ENCODE measurements around the gene APOC3.

APOC3 gene

DNA sequence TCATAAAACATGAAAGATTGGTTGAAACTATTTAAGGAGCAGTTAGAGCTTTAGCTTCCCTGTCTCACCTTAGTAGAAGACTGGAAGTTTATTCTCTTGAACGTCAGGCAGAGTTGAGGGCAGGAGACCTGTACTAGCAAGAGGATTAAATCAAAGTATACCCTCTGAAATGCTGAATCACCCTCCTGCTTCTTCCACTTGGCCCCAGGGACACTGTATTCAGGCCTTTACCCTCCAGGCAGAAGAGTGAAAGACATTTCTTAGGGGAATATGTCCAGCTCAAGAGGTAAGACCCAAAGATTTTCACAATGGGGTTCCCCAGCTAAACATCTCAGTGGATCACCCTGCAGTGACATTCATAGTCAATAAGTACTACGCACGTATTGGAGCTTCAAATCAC, 18.5 kb upstream of the APOC3 start:
- Mint-ChIP-seq H3K4me1 (peaks cover 6% of the 10 kb centered on the region), H3K9me3 (no peaks in the 10 kb centered on the region), H3K27ac (ENCODE audit: low read depth) (no peak overlapping the region), H3K36me3 (ENCODE audit: insufficient read depth) (no peaks in the 10 kb centered on the region), H3K4me3 (no peak overlapping the region), H3K27me3 (no peaks in the 10 kb centered on the region)
- no peak for ATAC-seq (replicated peaks; ENCODE audit: extremely low read depth, poor library complexity, severe bottlenecking)
- DNase-seq (ENCODE audit: low spot score in 2 of 2): no peak

DNA sequence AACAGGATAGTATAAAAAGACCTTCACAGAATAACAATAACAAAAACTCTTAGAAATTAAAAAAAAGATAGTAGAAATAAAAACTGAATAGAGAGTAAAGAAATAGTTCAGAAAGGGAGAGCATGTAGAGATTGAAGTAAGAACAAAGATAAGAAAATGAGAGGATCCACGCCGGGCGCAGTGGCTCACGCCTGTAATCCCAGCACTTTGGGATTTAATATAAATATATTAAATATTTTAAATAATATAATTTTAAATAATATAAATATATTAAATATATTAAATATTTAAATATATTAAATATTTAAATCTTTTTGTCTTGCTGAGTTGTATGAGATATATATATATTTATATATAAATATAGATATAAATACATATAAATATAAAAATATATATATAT, 17.6 kb upstream of the APOC3 start:
- no peak overlapping the region for H3K4me3 Mint-ChIP-seq
- no peaks in the 10 kb centered on the region for H3K9me3 Mint-ChIP-seq
- DNase-seq (ENCODE audit: low spot score in 2 of 2) (no peak), ATAC-seq (replicated peaks; ENCODE audit: extremely low read depth, poor library complexity, severe bottlenecking) (no peak)
- H3K36me3 Mint-ChIP-seq (ENCODE audit: insufficient read depth): no peaks in the 10 kb centered on the region
- H3K27ac Mint-ChIP-seq (ENCODE audit: low read depth): no peak overlapping the region
- peaks cover 6% of the 10 kb centered on the region for H3K4me1 Mint-ChIP-seq
- H3K27me3 Mint-ChIP-seq: no peaks in the 10 kb centered on the region

DNA sequence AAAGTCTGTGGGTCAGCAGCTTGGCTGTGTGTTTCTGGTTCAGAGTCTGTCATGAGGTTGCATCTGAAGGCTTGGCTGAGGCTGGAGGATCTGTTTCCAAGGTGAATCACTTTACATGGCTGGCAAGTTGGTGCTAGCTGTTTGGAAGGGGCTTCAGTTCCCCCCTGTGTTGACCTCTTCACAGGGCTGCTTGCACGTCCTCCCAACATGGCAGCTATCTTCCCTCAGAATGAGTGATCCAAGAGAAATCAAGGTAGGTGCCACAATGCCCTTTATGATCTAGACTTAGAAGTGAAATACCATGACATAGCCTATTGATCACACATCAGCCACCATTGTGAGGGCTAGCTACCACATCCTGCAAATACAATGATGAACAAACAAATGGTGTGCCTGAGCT, 16.5 kb upstream of the APOC3 start:
- peaks cover 6% of the 10 kb centered on the region for H3K4me1 Mint-ChIP-seq
- no peak for ATAC-seq (replicated peaks; ENCODE audit: extremely low read depth, poor library complexity, severe bottlenecking)

DNA sequence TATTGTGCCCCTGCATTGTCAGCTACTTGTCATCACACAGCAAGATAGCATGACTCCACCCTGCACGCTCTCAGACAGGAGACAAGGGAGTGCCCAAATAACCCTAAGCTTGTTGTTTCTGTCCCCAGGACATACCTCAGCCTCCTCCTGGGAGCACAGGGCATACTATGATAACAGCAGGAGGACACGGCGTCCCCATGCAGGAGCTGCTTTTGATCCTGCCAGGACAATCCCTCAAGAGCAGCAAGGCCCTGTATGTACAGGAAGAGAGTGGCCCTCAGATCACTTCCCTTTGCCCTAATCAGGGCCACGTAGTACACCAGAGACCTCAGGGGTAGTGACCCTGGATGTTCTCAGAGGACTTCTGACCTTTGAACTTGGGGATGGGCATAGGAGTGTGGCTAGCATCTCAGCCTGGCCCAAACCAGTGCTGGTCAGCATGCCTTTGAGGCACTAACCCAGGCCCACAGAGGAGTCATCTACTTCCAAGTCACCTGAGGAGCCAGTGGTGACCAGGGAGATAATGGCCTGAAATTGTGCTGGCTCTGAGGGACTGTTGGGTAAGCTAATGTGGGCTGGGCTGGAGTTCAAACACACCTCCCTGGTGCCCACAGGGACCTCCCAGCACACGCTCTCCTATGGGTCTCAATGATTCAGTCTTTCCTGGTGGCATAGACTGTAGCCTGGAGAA, 15.8 kb upstream of the APOC3 start:
- no peaks in the 10 kb centered on the region for H3K9me3 Mint-ChIP-seq
- no peaks in the 10 kb centered on the region for H3K36me3 Mint-ChIP-seq (ENCODE audit: insufficient read depth)
- DNase-seq (ENCODE audit: low spot score in 2 of 2): no peak
- H3K27ac Mint-ChIP-seq (ENCODE audit: low read depth): no peak overlapping the region
- peaks cover 6% of the 10 kb centered on the region for H3K4me1 Mint-ChIP-seq
- no peak overlapping the region for H3K4me3 Mint-ChIP-seq
- no peak for ATAC-seq (replicated peaks; ENCODE audit: extremely low read depth, poor library complexity, severe bottlenecking)
- H3K27me3 Mint-ChIP-seq: no peaks in the 10 kb centered on the region

More for the DNA sequence above, 16.5 kb upstream of the APOC3 start:
- no peak overlapping the region for H3K4me3 Mint-ChIP-seq
- H3K27me3 Mint-ChIP-seq: no peaks in the 10 kb centered on the region
- H3K27ac Mint-ChIP-seq (ENCODE audit: low read depth): no peak overlapping the region
- H3K36me3 Mint-ChIP-seq (ENCODE audit: insufficient read depth): no peaks in the 10 kb centered on the region
- H3K9me3 Mint-ChIP-seq: no peaks in the 10 kb centered on the region
- DNase-seq (ENCODE audit: low spot score in 2 of 2): no peak

DNA sequence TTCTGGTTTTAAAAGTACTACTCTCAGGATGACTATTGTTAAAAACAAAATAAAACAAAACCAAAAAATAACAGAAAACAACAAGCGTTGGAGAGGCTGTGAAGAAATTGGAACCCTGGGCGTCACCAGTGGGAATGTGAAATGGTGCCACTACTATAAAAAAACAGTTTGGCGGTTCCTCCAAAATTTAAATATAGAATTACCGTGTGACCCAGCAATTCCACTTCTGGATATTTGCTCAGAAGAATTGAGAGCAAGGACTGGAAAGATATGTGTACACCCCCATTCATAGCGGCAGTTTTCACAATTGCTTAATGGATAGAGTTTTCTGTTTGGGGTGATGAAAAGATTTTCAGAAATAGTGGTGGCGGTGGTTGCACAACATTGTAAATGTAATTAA, 15.2 kb upstream of the APOC3 start:
- H3K4me3 Mint-ChIP-seq: no peak overlapping the region
- DNase-seq (ENCODE audit: low spot score in 2 of 2): no peak
- no peaks in the 10 kb centered on the region for H3K27me3 Mint-ChIP-seq
- H3K4me1 Mint-ChIP-seq: peaks cover 6% of the 10 kb centered on the region
- H3K36me3 Mint-ChIP-seq (ENCODE audit: insufficient read depth): no peaks in the 10 kb centered on the region
- no peak overlapping the region for H3K27ac Mint-ChIP-seq (ENCODE audit: low read depth)
- no peak for ATAC-seq (replicated peaks; ENCODE audit: extremely low read depth, poor library complexity, severe bottlenecking)
- H3K9me3 Mint-ChIP-seq: no peaks in the 10 kb centered on the region

DNA sequence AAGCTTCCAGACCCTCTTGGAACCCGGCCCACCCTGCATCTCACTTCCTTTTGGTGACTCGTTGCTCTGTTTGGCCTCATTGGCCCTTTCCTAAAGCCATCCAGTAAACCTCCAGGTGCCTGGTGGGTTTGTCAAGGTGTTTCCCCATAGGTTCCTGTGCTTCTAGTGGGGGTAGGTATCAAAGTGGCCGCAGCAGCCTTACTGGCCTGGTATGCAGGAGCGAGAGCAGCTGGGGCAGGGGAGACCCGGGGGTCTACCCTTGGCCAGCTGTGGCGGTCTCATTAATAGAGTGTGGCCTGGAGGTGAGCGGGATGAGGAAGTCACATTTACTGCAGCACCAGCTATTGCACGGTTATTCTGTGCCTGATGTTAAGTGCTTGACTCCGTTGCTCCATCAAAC, 10.7 kb upstream of the APOC3 start:
- H3K27ac Mint-ChIP-seq (ENCODE audit: low read depth): no peak overlapping the region
- DNase-seq (ENCODE audit: low spot score in 2 of 2) (no peak), ATAC-seq (replicated peaks; ENCODE audit: extremely low read depth, poor library complexity, severe bottlenecking) (no peak)
- H3K9me3 Mint-ChIP-seq: no peaks in the 10 kb centered on the region
- no peaks in the 10 kb centered on the region for H3K4me1 Mint-ChIP-seq
- no peak overlapping the region for H3K4me3 Mint-ChIP-seq
- no peaks in the 10 kb centered on the region for H3K36me3 Mint-ChIP-seq (ENCODE audit: insufficient read depth)
- no peaks in the 10 kb centered on the region for H3K27me3 Mint-ChIP-seq

DNA sequence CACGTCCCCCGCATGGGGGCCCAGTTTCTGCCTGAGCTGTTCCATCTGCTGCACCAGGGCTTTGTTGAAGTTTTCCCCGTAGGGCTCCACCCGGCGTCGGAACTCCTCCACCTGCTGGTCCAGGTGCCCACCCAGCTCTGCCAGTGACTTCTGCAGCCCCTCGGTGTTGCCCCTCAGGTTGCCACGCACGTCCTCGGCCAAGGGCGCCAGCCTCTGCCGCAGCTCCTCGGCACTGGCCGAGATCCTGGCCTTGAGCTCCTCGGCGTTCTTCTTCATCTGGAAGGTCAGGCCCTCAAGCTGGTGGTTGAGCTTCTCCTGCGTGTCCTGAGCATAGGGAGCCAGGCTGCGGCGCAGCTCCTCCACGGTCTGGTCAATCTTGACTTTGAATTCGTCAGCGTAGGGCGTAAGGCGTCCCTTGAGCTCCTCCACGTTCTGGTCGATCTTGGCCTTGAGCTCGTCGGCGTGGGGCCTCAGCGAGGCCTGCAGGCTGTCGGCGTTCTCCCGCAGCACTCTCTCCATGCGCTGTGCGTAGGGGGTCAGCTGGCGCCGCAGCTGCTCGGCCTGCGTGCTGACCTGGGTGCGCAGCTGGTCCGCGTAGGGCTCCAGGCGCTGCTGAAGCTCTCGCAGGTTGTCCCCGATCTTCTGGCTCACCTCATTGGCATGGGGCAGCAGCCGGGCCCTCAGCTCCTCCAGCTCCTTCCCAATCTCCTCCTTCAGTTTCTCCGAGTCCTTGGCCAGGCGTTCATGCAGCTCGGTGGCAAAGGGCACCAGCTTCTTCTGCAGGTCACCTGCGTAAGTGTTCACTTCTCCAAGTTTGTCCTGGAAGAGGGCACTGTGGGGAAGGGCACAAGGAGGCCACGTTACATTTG, 8.4 kb upstream of the APOC3 start:
- no peaks in the 10 kb centered on the region for H3K36me3 Mint-ChIP-seq (ENCODE audit: insufficient read depth)
- DNase-seq (ENCODE audit: low spot score in 2 of 2) (no peak), ATAC-seq (replicated peaks; ENCODE audit: extremely low read depth, poor library complexity, severe bottlenecking) (no peak)
- H3K4me1 Mint-ChIP-seq: no peaks in the 10 kb centered on the region
- no peaks in the 10 kb centered on the region for H3K9me3 Mint-ChIP-seq
- H3K27ac Mint-ChIP-seq (ENCODE audit: low read depth): no peak overlapping the region
- H3K4me3 Mint-ChIP-seq: no peak overlapping the region
- no peaks in the 10 kb centered on the region for H3K27me3 Mint-ChIP-seq

DNA sequence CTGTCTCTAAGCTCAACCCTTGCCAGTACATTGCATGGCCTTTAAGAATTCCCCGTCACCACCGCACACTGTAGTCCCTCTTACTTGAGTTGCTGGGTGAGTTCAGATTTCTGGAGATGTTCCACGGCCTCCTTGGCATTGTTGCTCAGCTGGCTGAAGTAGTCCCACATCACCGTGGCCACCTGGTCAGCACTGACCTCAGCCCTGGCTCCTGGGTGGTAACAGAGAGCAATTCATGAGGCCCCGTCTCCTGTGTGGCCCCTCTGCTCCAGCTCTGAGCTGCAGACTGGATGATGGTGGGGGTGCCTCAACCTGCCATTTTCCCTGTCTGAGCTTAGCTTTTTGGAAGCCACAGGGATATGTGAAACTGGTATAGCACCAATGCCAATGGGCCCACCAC, 7.1 kb upstream of the APOC3 start:
- Mint-ChIP-seq H3K9me3 (no peaks in the 10 kb centered on the region), H3K27ac (ENCODE audit: low read depth) (no peak overlapping the region), H3K27me3 (no peaks in the 10 kb centered on the region), H3K4me3 (no peak overlapping the region), H3K36me3 (ENCODE audit: insufficient read depth) (no peaks in the 10 kb centered on the region), H3K4me1 (no peaks in the 10 kb centered on the region)
- ATAC-seq (replicated peaks; ENCODE audit: extremely low read depth, poor library complexity, severe bottlenecking) (no peak), DNase-seq (ENCODE audit: low spot score in 2 of 2) (no peak)

DNA sequence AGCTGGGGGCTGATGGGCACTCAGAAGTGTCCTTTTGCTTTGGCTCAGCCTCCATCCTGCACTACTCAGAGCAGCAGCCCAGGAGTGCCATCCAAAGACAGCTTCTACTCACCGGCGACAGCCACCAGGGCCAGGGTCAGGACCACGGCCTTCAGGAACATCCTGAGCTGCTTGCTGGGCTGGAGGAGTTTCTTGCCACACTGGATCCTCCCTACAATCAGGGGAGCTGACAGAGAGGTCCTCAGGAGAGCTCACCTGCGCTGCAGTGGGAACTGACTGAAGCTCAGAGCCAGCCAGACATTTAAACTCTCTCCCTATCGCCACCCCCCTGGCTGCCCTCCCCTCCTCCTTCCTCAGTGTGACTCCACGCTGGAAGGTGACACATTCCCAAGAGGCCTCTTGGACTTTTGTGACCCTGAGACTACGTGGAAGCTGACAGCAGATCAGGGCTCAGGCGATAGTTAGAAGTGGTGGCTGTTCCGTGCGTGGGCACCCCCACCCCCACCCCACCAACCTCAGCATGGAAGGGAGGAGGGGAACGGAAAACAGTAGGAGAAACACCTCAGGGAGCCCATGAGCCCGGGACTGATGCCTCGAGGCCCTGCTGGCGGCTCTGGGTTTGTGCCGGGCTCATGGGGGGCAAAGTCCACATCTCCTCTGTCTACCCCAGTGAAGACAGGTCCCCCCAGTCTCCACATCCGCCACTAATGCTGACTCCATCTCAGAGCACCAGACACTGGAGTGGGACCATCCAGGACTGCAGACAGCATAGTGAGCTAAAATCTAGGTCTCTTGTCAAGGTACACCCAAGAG, 6.5 kb upstream of the APOC3 start, which contains the start of gene APOA4:
Gene APOA4, minus strand, starts transcription at position 274 of the 813 bp plus-strand sequence. Its CDS starts 113 bp downstream, at position 161.
- no peak within 1 kb of the TSS for H3K4me3 Mint-ChIP-seq
- no peaks in the 10 kb centered on the region for H3K27me3 Mint-ChIP-seq
- no peaks in the 10 kb centered on the region for H3K9me3 Mint-ChIP-seq
- H3K36me3 Mint-ChIP-seq (ENCODE audit: insufficient read depth): no peaks in the 10 kb centered on the region
- H3K27ac Mint-ChIP-seq (ENCODE audit: low read depth): no peak within 1 kb of the TSS
- no peaks in the 10 kb centered on the region for H3K4me1 Mint-ChIP-seq
- ATAC-seq (replicated peaks; ENCODE audit: extremely low read depth, poor library complexity, severe bottlenecking): no peak
- no peak for DNase-seq (ENCODE audit: low spot score in 2 of 2)

DNA sequence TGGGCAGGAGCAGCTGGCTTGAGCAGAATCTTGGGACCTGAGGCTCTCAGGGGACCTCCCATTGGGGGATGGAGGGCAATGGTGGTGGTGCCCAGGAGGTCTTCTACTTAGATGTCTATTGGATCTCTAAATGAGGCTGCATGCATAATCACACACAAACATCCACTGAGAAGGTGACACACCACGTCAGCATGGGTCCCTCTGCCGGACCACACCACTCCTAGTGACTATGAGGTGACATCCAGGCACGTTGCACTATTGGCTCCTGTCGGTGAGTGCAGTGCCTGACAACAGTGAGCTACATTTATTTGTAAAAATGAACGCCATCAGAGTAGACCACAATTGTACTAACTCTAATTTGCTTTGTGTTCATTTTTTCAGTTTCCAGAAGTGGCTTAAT, 4.3 kb upstream of the APOC3 start:
- H3K27me3 Mint-ChIP-seq: no peaks in the 10 kb centered on the region
- DNase-seq (ENCODE audit: low spot score in 2 of 2) (no peak), ATAC-seq (replicated peaks; ENCODE audit: extremely low read depth, poor library complexity, severe bottlenecking) (no peak)
- no peaks in the 10 kb centered on the region for H3K36me3 Mint-ChIP-seq (ENCODE audit: insufficient read depth)
- no peaks in the 10 kb centered on the region for H3K9me3 Mint-ChIP-seq
- no peak overlapping the region for H3K4me3 Mint-ChIP-seq
- no peaks in the 10 kb centered on the region for H3K4me1 Mint-ChIP-seq
- no peak overlapping the region for H3K27ac Mint-ChIP-seq (ENCODE audit: low read depth)

DNA sequence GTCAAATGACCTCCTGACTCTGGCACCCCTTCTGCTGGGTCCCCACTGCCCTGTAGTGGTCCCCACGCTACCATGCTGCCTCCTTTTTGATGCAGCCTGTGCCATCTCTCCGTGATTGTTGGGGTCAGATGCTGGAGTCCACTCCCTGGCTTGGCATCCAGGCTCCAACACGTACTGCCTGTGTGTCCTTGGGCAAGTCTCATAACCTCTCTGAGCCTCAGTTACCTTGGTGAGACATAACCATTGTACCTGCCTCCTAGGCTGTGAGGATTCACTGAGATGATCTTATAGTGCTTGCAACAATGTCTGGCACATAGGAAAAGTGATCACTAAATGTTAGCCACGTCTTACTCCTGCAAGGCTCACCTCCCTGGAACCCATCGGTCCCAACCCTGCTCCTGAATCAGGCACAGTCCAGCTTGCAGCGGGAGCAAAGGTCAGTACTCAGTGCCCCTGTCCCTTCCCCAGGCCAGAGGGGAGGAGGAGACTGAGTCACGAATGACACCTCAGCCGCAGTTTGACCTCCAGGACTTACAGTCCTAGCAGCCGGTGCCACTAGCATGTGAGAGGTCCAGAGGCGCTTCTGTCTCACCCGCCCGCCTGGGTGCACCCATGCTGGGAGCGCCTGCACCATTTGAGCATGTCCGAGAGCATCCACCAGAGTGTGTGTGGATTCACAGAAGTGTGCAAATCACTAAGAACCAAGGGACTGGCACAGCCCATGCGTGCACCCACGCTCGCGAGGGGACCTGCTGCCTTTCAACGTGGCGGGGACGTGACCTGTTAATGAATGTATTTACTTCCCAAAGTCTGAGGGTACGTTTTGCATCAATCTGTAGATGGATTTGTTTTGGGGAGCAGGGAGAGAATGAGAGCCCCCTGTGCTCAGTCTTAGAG, 3.6 kb upstream of the APOC3 start:
- no peaks in the 10 kb centered on the region for H3K27me3 Mint-ChIP-seq
- H3K27ac Mint-ChIP-seq (ENCODE audit: low read depth): no peak overlapping the region
- ATAC-seq (replicated peaks; ENCODE audit: extremely low read depth, poor library complexity, severe bottlenecking) (no peak), DNase-seq (ENCODE audit: low spot score in 2 of 2) (no peak)
- H3K4me3 Mint-ChIP-seq: no peak overlapping the region
- no peaks in the 10 kb centered on the region for H3K36me3 Mint-ChIP-seq (ENCODE audit: insufficient read depth)
- no peaks in the 10 kb centered on the region for H3K9me3 Mint-ChIP-seq
- no peaks in the 10 kb centered on the region for H3K4me1 Mint-ChIP-seq
